Neural progenitor cell (in vitro differentiated cells): ENCODE results near the gene THRAP3. TPM values are rescaled to one million over a fixed set of nuclear protein-coding genes. Genes with fewer than 3 reads are reported as not detected.

Experiments used
- DNase-seq: peaks from one replicate; pipeline ENCODE4 v3.0.0-alpha.2; 2016; ENCODE audit warnings: low spot score
- H2AFZ ChIP-seq: fragments of 200-600 bp; sonication (generic); replicated peaks from 2 replicates; pipeline ENCODE4 v1.6.1; 2016; ENCODE audit warnings: antibody characterized with exemption
- H3F3A ChIP-seq: fragments of 200-600 bp; sonication (generic); 2 replicates; pipeline ENCODE4 v1.6.1; 2016; ENCODE audit warnings: antibody characterized with exemption, low read depth
- H3K27ac ChIP-seq: fragments of 200-600 bp; sonication (generic); 2 replicates; pipeline ENCODE4 v1.5.1; 2016; ENCODE audit warnings: mild to moderate bottlenecking
- H3K27me3 ChIP-seq: fragments of 200-600 bp; sonication (generic); 2 replicates; pipeline ENCODE4 v1.6.1; 2016; ENCODE audit warnings: mild to moderate bottlenecking, moderate library complexity
- H3K36me3 ChIP-seq: fragments of 200-600 bp; sonication (generic); 2 replicates; pipeline ENCODE4 v1.5.1; 2016
- H3K4me1 ChIP-seq: fragments of 200-600 bp; sonication (generic); 2 replicates; pipeline ENCODE4 v1.6.1; 2016; ENCODE audit warnings: mixed run types
- H3K4me2 ChIP-seq: fragments of 200-600 bp; sonication (generic); 2 replicates; pipeline ENCODE4 v1.6.1; 2016
- H3K4me3 ChIP-seq: fragments of 200-600 bp; sonication (generic); 2 replicates; pipeline ENCODE4 v1.5.1; 2016
- H3K79me2 ChIP-seq: fragments of 200-600 bp; sonication (generic); 2 replicates; pipeline ENCODE4 v1.6.1; 2016; ENCODE audit warnings: low read depth
- H3K9ac ChIP-seq: fragments of 200-600 bp; sonication (generic); 2 replicates; pipeline ENCODE4 v1.6.1; 2016
- H3K9me3 ChIP-seq: fragments of 200-600 bp; sonication (generic); 2 replicates; pipeline ENCODE4 v1.5.1; 2016; ENCODE audit warnings: low read depth
- H4K20me1 ChIP-seq: fragments of 200-600 bp; sonication (generic); 2 replicates; pipeline ENCODE4 v1.6.1; 2016; ENCODE audit warnings: low read depth
- H3K27ac Mint-ChIP-seq: 3 replicates; pipeline ENCODE4 v1.8.0; 2021; ENCODE audit warnings: mixed read lengths
- H3K27me3 Mint-ChIP-seq: 2 replicates; pipeline ENCODE4 v1.8.0; 2022; ENCODE audit warnings: low read depth, mild to moderate bottlenecking, inconsistent platforms, moderate library complexity, mixed read lengths; ENCODE audit not compliant: insufficient read depth
- H3K36me3 Mint-ChIP-seq: 3 replicates; pipeline ENCODE4 v1.8.0; 2021; ENCODE audit warnings: mixed read lengths
- H3K4me1 Mint-ChIP-seq: 3 replicates; pipeline ENCODE4 v1.8.0; 2021; ENCODE audit warnings: mixed read lengths
- H3K4me3 Mint-ChIP-seq: 3 replicates; pipeline ENCODE4 v1.8.0; 2021; ENCODE audit warnings: mild to moderate bottlenecking, moderate library complexity, mixed read lengths
- H3K9me3 Mint-ChIP-seq: 3 replicates; pipeline ENCODE4 v1.8.0; 2020; ENCODE audit warnings: mixed read lengths
- CTCF ChIP-seq: fragments of 200-600 bp; sonication (generic); IDR thresholded peaks from 2 replicates; pipeline ENCODE4 v1.5.1; 2017; ENCODE audit warnings: antibody characterized with exemption, mild to moderate bottlenecking
- EZH2 ChIP-seq: fragments of 200-600 bp; sonication (generic); IDR thresholded peaks from 2 replicates; pipeline ENCODE4 v1.6.1; 2017; ENCODE audit warnings: antibody characterized with exemption, mild to moderate bottlenecking, moderate library complexity
- EZH2phosphoT487 ChIP-seq: fragments of 200-600 bp; sonication (generic); IDR thresholded peaks from 2 replicates; pipeline ENCODE4 v1.6.1; 2017; ENCODE audit warnings: antibody characterized with exemption
- total RNA-seq: library from RNA; depleted of rRNA; stranded (reverse); fragments of >200 nt; gene quantifications from 2 replicates; pipeline ENCODE4 v1.2.3, GENCODE V29; 2015; ENCODE audit warnings: low replicate concordance

Gene THRAP3
- total RNA-seq, 1 donor from 2014 or later: 138 TPM

- Histone ChIP-seq H4K20me1 (peaks cover 86% of the 10 kb centered on the region), H3K36me3 (peaks cover 8% of the 10 kb centered on the region), H3K79me2 (no peaks in the 10 kb centered on the region), H3K9ac (no peak overlapping the region), H3F3A (peaks cover 37% of the 10 kb centered on the region), H2AFZ (no peak overlapping the region), H3K27ac (no peak overlapping the region), H3K4me3 (no peak overlapping the region), H3K27me3 (peaks cover 10% of the 10 kb centered on the region), H3K4me1 (peaks cover 15% of the 10 kb centered on the region), H3K4me2 (no peak overlapping the region), H3K9me3 (no peaks in the 10 kb centered on the region)
- peak; percentile 80 for DNase-seq
- H3K27ac Mint-ChIP-seq: no peak overlapping the region
- peaks cover 5% of the 10 kb centered on the region for H3K27me3 Mint-ChIP-seq
- H3K4me3 Mint-ChIP-seq: no peak overlapping the region
- peaks cover 40% of the 10 kb centered on the region for H3K36me3 Mint-ChIP-seq
- H3K9me3 Mint-ChIP-seq: no peaks in the 10 kb centered on the region
- no peak for TF ChIP-seq EZH2phosphoT487
- TF ChIP-seq CTCF: peak; percentile 54
- H3K4me1 Mint-ChIP-seq: peaks cover 31% of the 10 kb centered on the region
Observed at GRCh38 chr1:36176106-36176949, 47.9 kb upstream of the THRAP3 start.

DNA sequence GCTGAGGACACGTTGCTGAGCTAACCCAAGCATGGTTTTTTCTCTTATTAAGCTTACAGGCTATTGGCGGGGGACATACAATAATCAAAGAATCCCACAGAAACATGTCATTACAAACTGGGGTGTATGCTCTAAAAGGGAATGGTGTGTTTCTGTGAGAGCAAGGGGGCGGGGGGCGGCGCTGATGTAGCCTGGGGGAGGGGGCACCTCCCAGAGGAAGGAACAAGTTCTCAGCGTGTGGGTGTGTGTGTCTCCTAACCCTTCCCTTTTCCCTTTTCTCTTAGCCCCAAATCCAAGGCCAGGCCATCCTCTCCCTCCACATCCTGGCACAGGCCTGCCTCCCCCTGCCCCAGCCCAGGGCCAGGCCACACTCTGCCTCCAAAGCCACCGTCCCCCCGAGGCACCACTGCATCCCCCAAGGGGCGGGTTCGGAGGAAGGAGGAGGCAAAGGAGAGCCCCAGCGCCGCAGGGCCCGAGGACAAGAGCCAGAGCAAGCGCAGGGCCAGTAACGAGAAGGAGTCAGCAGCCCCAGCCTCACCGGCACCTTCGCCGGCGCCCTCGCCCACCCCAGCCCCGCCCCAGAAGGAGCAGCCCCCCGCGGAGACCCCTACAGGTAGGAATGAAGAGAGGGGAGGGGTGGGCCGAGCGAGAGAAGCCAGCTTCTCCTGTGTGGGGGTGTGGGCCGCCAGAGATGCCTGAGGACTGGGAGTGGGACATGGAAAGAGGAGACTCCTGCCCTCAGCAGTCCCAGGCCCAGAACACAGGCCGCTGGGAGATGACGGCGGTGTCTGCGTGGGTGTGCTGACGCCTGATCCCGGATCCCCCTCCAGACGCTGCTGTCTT lies 46.4 kb upstream of the THRAP3 start:
- peaks cover 8% of the 10 kb centered on the region for H3K36me3 ChIP-seq
- no peak overlapping the region for H3K4me3 Mint-ChIP-seq
- H3K9me3 Mint-ChIP-seq: no peaks in the 10 kb centered on the region
- peaks cover 32% of the 10 kb centered on the region for H3K36me3 Mint-ChIP-seq
- H3F3A ChIP-seq: peaks cover 37% of the 10 kb centered on the region
- H3K4me2 ChIP-seq: peak overlapping the region; percentile 78
- H3K79me2 ChIP-seq: no peaks in the 10 kb centered on the region
- peak; percentile 24 for DNase-seq
- no peak overlapping the region for H3K9ac ChIP-seq
- H3K4me1 Mint-ChIP-seq: peaks cover 27% of the 10 kb centered on the region
- H2AFZ ChIP-seq: no peak overlapping the region
- H3K4me3 ChIP-seq: peak overlapping the region; percentile 20
- peaks cover 15% of the 10 kb centered on the region for H3K4me1 ChIP-seq
- peaks cover 74% of the 10 kb centered on the region for H4K20me1 ChIP-seq
- H3K9me3 ChIP-seq: no peaks in the 10 kb centered on the region
- no peak overlapping the region for H3K27ac Mint-ChIP-seq
- no peak for TF ChIP-seq CTCF
- no peak for TF ChIP-seq EZH2phosphoT487
- TF ChIP-seq EZH2: no peak
- H3K27ac ChIP-seq: no peak overlapping the region
- peaks cover 5% of the 10 kb centered on the region for H3K27me3 Mint-ChIP-seq
- peaks cover 10% of the 10 kb centered on the region for H3K27me3 ChIP-seq

- Histone ChIP-seq H2AFZ (no peak overlapping the region), H3K79me2 (no peaks in the 10 kb centered on the region), H4K20me1 (peaks cover 66% of the 10 kb centered on the region), H3K36me3 (peaks cover 8% of the 10 kb centered on the region), H3K27me3 (peaks cover 10% of the 10 kb centered on the region), H3K4me1 (peaks cover 15% of the 10 kb centered on the region), H3K4me2 (peak overlapping the region; percentile 78), H3K9me3 (no peaks in the 10 kb centered on the region), H3K9ac (no peak overlapping the region), H3K4me3 (peak overlapping the region; percentile 20), H3K27ac (no peak overlapping the region), H3F3A (peaks cover 37% of the 10 kb centered on the region)
- H3K4me1 Mint-ChIP-seq: peaks cover 20% of the 10 kb centered on the region
- peaks cover 29% of the 10 kb centered on the region for H3K36me3 Mint-ChIP-seq
- peaks cover 12% of the 10 kb centered on the region for H3K27me3 Mint-ChIP-seq
- H3K4me3 Mint-ChIP-seq: no peak overlapping the region
- TF ChIP-seq CTCF (no peak), EZH2 (no peak), EZH2phosphoT487 (no peak)
- no peaks in the 10 kb centered on the region for H3K9me3 Mint-ChIP-seq
- no peak overlapping the region for H3K27ac Mint-ChIP-seq
- DNase-seq: peak; percentile 93
Observed at GRCh38 chr1:36178471-36179219, 45.6 kb upstream of the THRAP3 start.
